HFF-Myc (cell line): ENCODE measurements around the gene APMAP.

Experiments used
- DNase-seq: peaks from one replicate; pipeline ENCODE4 v3.0.0-alpha.2; 2011; ENCODE audit warnings: low read depth; ENCODE audit errors: extremely low read depth
- H3K4me3 ChIP-seq: replicated peaks from 2 replicates; pipeline ENCODE4 v1.5.1; 2011; ENCODE audit warnings: low read depth, mild to moderate bottlenecking, control low read depth, low read length
- TF ChIP-seq, protein P1 (sequence below): IDR thresholded peaks from 2 replicates; pipeline ENCODE4 v1.5.1; 2012; ENCODE audit warnings: mild to moderate bottlenecking, low read depth, low read length, control low read depth; ENCODE audit errors: missing control alignments

APMAP gene

GRCh38 chr20:24962182-24962492 lies 30.4 kb downstream of the APMAP start:
- TF ChIP-seq, protein P1, sequence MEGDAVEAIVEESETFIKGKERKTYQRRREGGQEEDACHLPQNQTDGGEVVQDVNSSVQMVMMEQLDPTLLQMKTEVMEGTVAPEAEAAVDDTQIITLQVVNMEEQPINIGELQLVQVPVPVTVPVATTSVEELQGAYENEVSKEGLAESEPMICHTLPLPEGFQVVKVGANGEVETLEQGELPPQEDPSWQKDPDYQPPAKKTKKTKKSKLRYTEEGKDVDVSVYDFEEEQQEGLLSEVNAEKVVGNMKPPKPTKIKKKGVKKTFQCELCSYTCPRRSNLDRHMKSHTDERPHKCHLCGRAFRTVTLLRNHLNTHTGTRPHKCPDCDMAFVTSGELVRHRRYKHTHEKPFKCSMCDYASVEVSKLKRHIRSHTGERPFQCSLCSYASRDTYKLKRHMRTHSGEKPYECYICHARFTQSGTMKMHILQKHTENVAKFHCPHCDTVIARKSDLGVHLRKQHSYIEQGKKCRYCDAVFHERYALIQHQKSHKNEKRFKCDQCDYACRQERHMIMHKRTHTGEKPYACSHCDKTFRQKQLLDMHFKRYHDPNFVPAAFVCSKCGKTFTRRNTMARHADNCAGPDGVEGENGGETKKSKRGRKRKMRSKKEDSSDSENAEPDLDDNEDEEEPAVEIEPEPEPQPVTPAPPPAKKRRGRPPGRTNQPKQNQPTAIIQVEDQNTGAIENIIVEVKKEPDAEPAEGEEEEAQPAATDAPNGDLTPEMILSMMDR = no peak

GRCh38 chr20:24961384-24962181 lies 31.0 kb downstream of the APMAP start:
- H3K4me3 ChIP-seq = no peak overlapping the region
- TF ChIP-seq, protein P1 = no peak
- no peak for DNase-seq

More at GRCh38 chr20:24962182-24962492, 30.4 kb downstream of the APMAP start:
- no peak for DNase-seq
- no peak overlapping the region for H3K4me3 ChIP-seq

- no peak overlapping the region for H3K4me3 ChIP-seq
- DNase-seq = no peak
- TF ChIP-seq, protein P1 = no peak
These were observed 31.7 kb downstream of the APMAP start for GRCh38 chr20:24960861-24961260.

GRCh38 chr20:24960302-24960801 lies 32.2 kb downstream of the APMAP start:
- TF ChIP-seq, protein P1 = no peak
- H3K4me3 ChIP-seq = no peak overlapping the region
- DNase-seq = no peak

DNA sequence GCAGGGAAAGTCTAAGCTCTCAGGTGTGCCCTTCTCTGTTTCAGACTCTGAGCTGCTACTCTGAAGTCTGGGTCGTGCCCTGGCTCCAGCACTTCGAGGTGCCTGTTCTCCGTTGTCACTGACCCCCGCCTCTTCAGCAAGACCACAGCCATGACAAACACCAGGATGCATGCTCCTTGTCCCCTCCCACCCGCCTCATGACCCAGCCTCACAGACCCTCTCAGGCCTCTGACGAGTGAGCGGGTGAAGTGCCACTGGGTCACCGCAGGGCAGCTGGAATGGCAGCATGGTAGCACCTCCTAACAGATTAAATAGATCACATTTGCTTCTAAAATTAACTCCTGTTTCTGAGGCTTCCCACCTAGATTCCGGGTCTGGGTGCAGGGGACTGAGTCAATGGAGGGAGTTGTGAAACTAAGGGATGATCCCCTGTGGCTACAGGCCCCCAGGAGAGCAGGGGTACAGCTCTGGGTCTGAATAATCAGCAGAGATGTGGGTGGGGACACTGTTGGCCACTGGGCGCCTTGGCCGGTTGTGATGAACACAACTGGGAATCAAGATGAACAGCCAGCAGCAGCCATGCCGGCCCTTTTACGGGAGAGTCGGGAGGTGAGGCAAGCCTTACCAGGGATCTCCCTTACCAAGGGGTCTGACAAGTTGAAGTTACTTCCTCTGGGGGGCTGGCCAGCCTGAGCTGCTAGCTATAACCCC lies 32.8 kb downstream of the APMAP start:
- no peak for DNase-seq
- TF ChIP-seq, protein P1 = no peak
- no peak overlapping the region for H3K4me3 ChIP-seq

- no peak for DNase-seq
- H3K4me3 ChIP-seq = no peak overlapping the region
- TF ChIP-seq, protein P1 = no peak
These were observed 33.8 kb downstream of the APMAP start for GRCh38 chr20:24958506-24959385.
